Endothelial cell of umbilical vein (primary cell): ENCODE results near the gene MARK1.

Experiments used
- CTCF ChIP-seq, 2 donors: IDR thresholded peaks; 1 replicate in 1 of 2; 2 replicates in 1 of 2; pipeline ENCODE4 v1.5.1; 2011; ENCODE audit warnings: low read length in 2 of 2, mild to moderate bottlenecking in 2 of 2, moderate library complexity in 2 of 2, control low read depth in 1 of 2, inconsistent platforms in 1 of 2, low read depth in 1 of 2; ENCODE audit not compliant: insufficient read depth in 1 of 2; ENCODE audit errors: extremely low read depth in 1 of 2
- EZH2 ChIP-seq: IDR thresholded peaks from 2 replicates; pipeline ENCODE4 v1.6.1; 2012; ENCODE audit warnings: borderline replicate concordance, low read depth, mild to moderate bottlenecking, moderate library complexity, low read length, inconsistent platforms; ENCODE audit not compliant: severe bottlenecking
- JUN ChIP-seq: IDR thresholded peaks from 2 replicates; pipeline ENCODE4 v1.6.1; 2011; ENCODE audit warnings: borderline replicate concordance, low read depth; ENCODE audit not compliant: insufficient read length, insufficient read depth
- MAX ChIP-seq: IDR thresholded peaks from 2 replicates; pipeline ENCODE4 v1.6.1; 2011; ENCODE audit not compliant: insufficient read depth, insufficient read length
- MYC ChIP-seq: IDR thresholded peaks from one replicate; pipeline ENCODE4 v1.6.1; 2011; ENCODE audit warnings: mild to moderate bottlenecking, low read depth, low read length
- POLR2A ChIP-seq: IDR thresholded peaks from 2 replicates; pipeline ENCODE4 v1.6.1; 2012; ENCODE audit warnings: low read depth, mild to moderate bottlenecking, control low read depth, low read length
- POLR2AphosphoS5 ChIP-seq: IDR thresholded peaks from 2 replicates; pipeline ENCODE4 v1.6.1; 2012; ENCODE audit warnings: low read depth, mild to moderate bottlenecking, control low read depth, low read length, moderate library complexity; ENCODE audit not compliant: insufficient read depth

GRCh38 chr1:220680085-220680687, 152.2 kb downstream of the MARK1 start:
- TF ChIP-seq POLR2A, result no peak
- peak; percentile 60 to 64 for TF ChIP-seq CTCF (IDR thresholded peaks at IDR 0.05; ENCODE audit: extremely low read depth in 1 of 2, insufficient read depth in 1 of 2, low read depth in 1 of 2, low read length in 2 of 2)
- no peak for TF ChIP-seq JUN
- TF ChIP-seq EZH2, result no peak
- no peak for TF ChIP-seq POLR2AphosphoS5
- no peak for TF ChIP-seq MYC
- TF ChIP-seq MAX, result no peak
